Right forelimb (tissue), 1 donor: Measurements from ENCODE around the gene TMEM218.

Source experiments
- DNase-seq: peaks from one replicate; pipeline ENCODE4 v3.0.0-alpha.2; 2018

Gene TMEM218

GRCh38 chr11:125111343-125112207 lies at the start of gene TMEM218:
Gene TMEM218, minus strand, starts transcription at chr11:125111626. Its CDS starts 9,385 bp downstream, at chr11:125102241.
- DNase-seq, result peak; percentile 98

GRCh38 chr11:125157953-125158680 lies 46.7 kb upstream of the TMEM218 start:
- DNase-seq, result peak; percentile 38

GRCh38 chr11:125157118-125157733 lies 45.8 kb upstream of the TMEM218 start:
- DNase-seq, result no peak

- DNase-seq, result no peak
These were observed 45.1 kb upstream of the TMEM218 start for GRCh38 chr11:125156346-125157117.

GRCh38 chr11:125155767-125156166 lies 44.3 kb upstream of the TMEM218 start:
- DNase-seq, result no peak

GRCh38 chr11:125155100-125155444 lies 43.6 kb upstream of the TMEM218 start:
- DNase-seq, result peak; percentile 15

- DNase-seq, result peak; percentile 35
These were observed 43.1 kb upstream of the TMEM218 start for GRCh38 chr11:125154378-125155099.

GRCh38 chr11:125153837-125154236 lies 42.4 kb upstream of the TMEM218 start:
- DNase-seq, result no peak

- DNase-seq, result peak; percentile 19
These were observed 37.3 kb upstream of the TMEM218 start for GRCh38 chr11:125148743-125149142.

GRCh38 chr11:125148011-125148410 lies 36.6 kb upstream of the TMEM218 start:
- DNase-seq, result no peak

GRCh38 chr11:125147280-125147679 lies 35.9 kb upstream of the TMEM218 start:
- DNase-seq, result peak; percentile 43

GRCh38 chr11:125146232-125146631 lies 34.8 kb upstream of the TMEM218 start:
- DNase-seq, result no peak

- DNase-seq, result peak; percentile 81
These were observed 30.5 kb upstream of the TMEM218 start for GRCh38 chr11:125141686-125142535.

GRCh38 chr11:125141178-125141577 lies 29.8 kb upstream of the TMEM218 start:
- DNase-seq, result no peak

GRCh38 chr11:125140233-125140632 lies 28.8 kb upstream of the TMEM218 start:
- DNase-seq, result no peak

GRCh38 chr11:125139778-125140177 lies 28.4 kb upstream of the TMEM218 start:
- DNase-seq, result no peak

GRCh38 chr11:125138966-125139365 lies 27.5 kb upstream of the TMEM218 start:
- no peak for DNase-seq

GRCh38 chr11:125136001-125136400 lies 24.6 kb upstream of the TMEM218 start:
- no peak for DNase-seq

GRCh38 chr11:125132596-125132995 lies 21.2 kb upstream of the TMEM218 start:
- DNase-seq, result no peak

- no peak for DNase-seq
These were observed 20.6 kb upstream of the TMEM218 start for GRCh38 chr11:125132071-125132470.
